LNCaP clone FGC (cell line): ENCODE data around the gene CHD6.
"Not testable (repeated sequence)": the region's sequence is repeated elsewhere in the genome, so short reads cannot be mapped to it uniquely, and the experiment has no call there.

Source experiments
- DNase-seq: peaks from one replicate; pipeline ENCODE4 v3.0.0-alpha.2; 2011; ENCODE audit warnings: low read depth
- H3K4me3 ChIP-seq: 2 replicates; pipeline ENCODE4 v1.5.1; 2011; ENCODE audit warnings: mild to moderate bottlenecking, low read depth, low read length, control low read depth
- CTCF ChIP-seq: IDR thresholded peaks from 2 replicates; pipeline ENCODE4 v1.5.1; 2012; ENCODE audit warnings: mild to moderate bottlenecking; ENCODE audit not compliant: control insufficient read depth, insufficient read depth; ENCODE audit errors: extremely low read depth

CHD6 gene

GRCh38 chr20:41538810-41539596 is 79.2 kb downstream of the CHD6 start:
- DNase-seq, result no peak
- no peak for TF ChIP-seq CTCF
- H3K4me3 ChIP-seq, result no peak overlapping the region

GRCh38 chr20:41537865-41538264 is 80.3 kb downstream of the CHD6 start:
- no peak for DNase-seq
- TF ChIP-seq CTCF, result no peak
- H3K4me3 ChIP-seq, result no peak overlapping the region

GRCh38 chr20:41535551-41535950 is 82.6 kb downstream of the CHD6 start:
- H3K4me3 ChIP-seq, DNase-seq: not testable (repeated sequence)

- DNase-seq, result peak; percentile 23
- no peak overlapping the region for H3K4me3 ChIP-seq
- no peak for TF ChIP-seq CTCF
These were observed 83.3 kb downstream of the CHD6 start for GRCh38 chr20:41534842-41535241.

GRCh38 chr20:41534170-41534569 is 84.0 kb downstream of the CHD6 start:
- no peak for TF ChIP-seq CTCF
- no peak overlapping the region for H3K4me3 ChIP-seq
- DNase-seq, result no peak

GRCh38 chr20:41533537-41534136 is 84.5 kb downstream of the CHD6 start:
- H3K4me3 ChIP-seq, result no peak overlapping the region
- TF ChIP-seq CTCF, result no peak
- peak; percentile 76 for DNase-seq

GRCh38 chr20:41532935-41533334 is 85.2 kb downstream of the CHD6 start:
- no peak overlapping the region for H3K4me3 ChIP-seq
- no peak for TF ChIP-seq CTCF
- DNase-seq, result no peak
